ENCODE measurements around the gene CYP1A2. TPM values are rescaled to one million over a fixed set of nuclear protein-coding genes. Genes with fewer than 3 reads are reported as not detected.
A peak's percentile ranks its signal among the peaks of the same experiment; 100 is the strongest.

The CYP1A2 gene
- total and polyA plus RNA-seq, 9 of the 15 experiments (the other 6 are each of a cell fraction or from before 2014, with no cell fraction given), result not detected

DNA sequence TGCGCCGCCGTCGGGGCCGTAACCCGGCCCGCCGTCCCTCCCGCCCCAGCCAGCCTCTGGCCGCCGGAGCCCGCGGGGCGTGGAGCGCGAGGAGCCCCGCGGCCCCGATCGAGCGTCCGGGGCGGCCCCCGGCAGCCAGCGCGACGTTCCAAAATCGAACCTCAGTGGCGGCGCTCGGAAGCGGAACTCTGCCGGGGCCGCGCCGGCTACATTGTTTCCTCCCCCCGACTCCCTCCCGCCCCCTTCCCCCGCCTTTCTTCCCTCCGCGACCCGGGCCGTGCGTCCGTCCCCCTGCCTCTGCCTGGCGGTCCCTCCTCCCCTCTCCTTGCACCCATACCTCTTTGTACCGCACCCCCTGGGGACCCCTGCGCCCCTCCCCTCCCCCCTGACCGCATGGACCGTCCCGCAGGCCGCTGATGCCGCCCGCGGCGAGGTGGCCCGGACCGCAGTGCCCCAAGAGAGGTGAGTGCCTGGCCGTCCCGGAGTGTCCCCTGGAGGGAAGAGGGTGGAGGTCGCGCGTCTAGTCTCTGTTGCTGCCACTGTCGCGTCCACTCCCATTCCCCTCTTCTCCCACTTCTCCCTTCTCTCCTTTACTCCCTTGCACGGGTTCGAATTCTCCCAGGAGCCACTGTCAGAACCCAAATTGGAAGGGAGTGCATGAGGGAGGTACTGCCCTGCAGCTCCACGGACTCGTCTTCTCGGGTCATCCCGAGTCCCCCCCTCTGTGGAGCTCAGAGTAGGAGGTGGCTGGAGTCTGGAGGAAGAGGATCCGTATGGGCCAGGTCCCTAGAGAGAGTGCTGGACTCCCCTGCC, 33.8 kb downstream of the CYP1A2 start:
- Histone ChIP-seq H3K79me2 (ENCODE audit: control insufficient read depth, insufficient read depth, low read length) (peaks cover 53% of the 10 kb centered on the region), H3K36me3 (ENCODE audit: control insufficient read depth, insufficient read depth, low read length) (peaks cover 28% of the 10 kb centered on the region; the same call in 2 of the 3 replicates), H3K4me2 (ENCODE audit: insufficient read depth, low read length) (peak overlapping the region; percentile 92), H3K27me3 (ENCODE audit: control insufficient read depth in 2 of 2, insufficient read depth in 2 of 2, low read length in 2 of 2) (no peaks in the 10 kb centered on the region), H2AFZ (ENCODE audit: low read depth, low read length) (peak overlapping the region; percentile 37), H3K9me3 (replicated peaks; ENCODE audit: control insufficient read depth, insufficient read depth, low read depth, low read length) (no peaks in the 10 kb centered on the region), H3K9me1 (ENCODE audit: control insufficient read depth, insufficient read depth, low read length) (peaks cover 4% of the 10 kb centered on the region), H3K27ac (ENCODE audit: extremely low read depth, low read depth, low read length) (peak overlapping the region; percentile 69), H4K20me1 (replicated peaks; ENCODE audit: control insufficient read depth, insufficient read depth, low read length) (peaks cover 9% of the 10 kb centered on the region; the same call in 1 of the 2 replicates), H3K4me1 (replicated peaks in 1 of 2; ENCODE audit: control insufficient read depth in 2 of 2, insufficient read depth in 2 of 2, low read length in 2 of 2) (peaks cover 59 to 75% of the 10 kb centered on the region in 2 experiments), H3K4me3 (peak overlapping the region; percentile 78), H3K9ac (ENCODE audit: insufficient read depth in 1 of 2, low read depth in 2 of 2, low read length in 2 of 2) (peak overlapping the region; percentile 73 to 93)
- POLR2A ChIA-PET, result interaction anchor here (0.5 to 1.1 kb wide), 5 partner anchors 16 to 251 kb away, joined by 3 to 4 read pairs (median 3); no protein-coding TSS in a partner anchor
- ATAC-seq (peak; percentile 49), DNase-seq (ENCODE audit: extremely low read depth in 1 of 4, low spot score in 3 of 4) (peak in 2 of 4 experiments; percentile 50 to 69), FAIRE-seq (no peak)
- BruUV-seq (replicated peaks), result no TSS peak
- intact Hi-C loops (cut with micrococcal nuclease) (no loop called here), in situ Hi-C loops (cut with MboI) (no loop called here)
- CTCF ChIA-PET (ENCODE audit: low intra/inter-chr PET ratio), result interaction anchor here (1.0 kb wide), 1 partner anchor 17 kb away, joined by 3 read pairs; no protein-coding TSS in a partner anchor
- 1% methylated on average over 20 of the region's 72 CpGs for WGBS (ENCODE audit: insufficient coverage, low coverage, missing lambda C conversion rate)
- no peak for TF ChIP-seq ZBTB17 (CRISPR knock-in tag; IDR thresholded peaks at IDR 0.05)
- peak; percentile 52 for TF ChIP-seq POLR2G (IDR thresholded peaks at IDR 0.05; ENCODE audit: low read depth, low read length)
- TF ChIP-seq ARHGAP35 (IDR thresholded peaks at IDR 0.05; ENCODE audit: partially characterized antibody), result no peak
- TF ChIP-seq, protein P1, sequence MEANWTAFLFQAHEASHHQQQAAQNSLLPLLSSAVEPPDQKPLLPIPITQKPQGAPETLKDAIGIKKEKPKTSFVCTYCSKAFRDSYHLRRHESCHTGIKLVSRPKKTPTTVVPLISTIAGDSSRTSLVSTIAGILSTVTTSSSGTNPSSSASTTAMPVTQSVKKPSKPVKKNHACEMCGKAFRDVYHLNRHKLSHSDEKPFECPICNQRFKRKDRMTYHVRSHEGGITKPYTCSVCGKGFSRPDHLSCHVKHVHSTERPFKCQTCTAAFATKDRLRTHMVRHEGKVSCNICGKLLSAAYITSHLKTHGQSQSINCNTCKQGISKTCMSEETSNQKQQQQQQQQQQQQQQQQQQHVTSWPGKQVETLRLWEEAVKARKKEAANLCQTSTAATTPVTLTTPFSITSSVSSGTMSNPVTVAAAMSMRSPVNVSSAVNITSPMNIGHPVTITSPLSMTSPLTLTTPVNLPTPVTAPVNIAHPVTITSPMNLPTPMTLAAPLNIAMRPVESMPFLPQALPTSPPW (CRISPR knock-in tag; IDR thresholded peaks at IDR 0.05), result peak; percentile 85
- TF ChIP-seq BRF1 (IDR thresholded peaks at IDR 0.05; ENCODE audit: borderline replicate concordance, extremely low read depth, insufficient read length), result no peak
- TF ChIP-seq, protein P2, sequence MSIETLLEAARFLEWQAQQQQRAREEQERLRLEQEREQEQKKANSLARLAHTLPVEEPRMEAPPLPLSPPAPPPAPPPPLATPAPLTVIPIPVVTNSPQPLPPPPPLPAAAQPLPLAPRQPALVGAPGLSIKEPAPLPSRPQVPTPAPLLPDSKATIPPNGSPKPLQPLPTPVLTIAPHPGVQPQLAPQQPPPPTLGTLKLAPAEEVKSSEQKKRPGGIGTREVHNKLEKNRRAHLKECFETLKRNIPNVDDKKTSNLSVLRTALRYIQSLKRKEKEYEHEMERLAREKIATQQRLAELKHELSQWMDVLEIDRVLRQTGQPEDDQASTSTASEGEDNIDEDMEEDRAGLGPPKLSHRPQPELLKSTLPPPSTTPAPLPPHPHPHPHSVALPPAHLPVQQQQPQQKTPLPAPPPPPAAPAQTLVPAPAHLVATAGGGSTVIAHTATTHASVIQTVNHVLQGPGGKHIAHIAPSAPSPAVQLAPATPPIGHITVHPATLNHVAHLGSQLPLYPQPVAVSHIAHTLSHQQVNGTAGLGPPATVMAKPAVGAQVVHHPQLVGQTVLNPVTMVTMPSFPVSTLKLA (conservative IDR thresholded peaks at IDR 0.05), result no peak
- TF ChIP-seq HDAC6 (IDR thresholded peaks at IDR 0.05; ENCODE audit: low read depth, low read length), result no peak
- TF ChIP-seq GATAD2B (IDR thresholded peaks at IDR 0.05; ENCODE audit: borderline replicate concordance), result no peak
- TF ChIP-seq SPI1 (IDR thresholded peaks at IDR 0.05; ENCODE audit: borderline replicate concordance, low read depth, low read length), result peak; percentile 24; the same call in 1 of the 2 replicates
- TF ChIP-seq, protein P3, sequence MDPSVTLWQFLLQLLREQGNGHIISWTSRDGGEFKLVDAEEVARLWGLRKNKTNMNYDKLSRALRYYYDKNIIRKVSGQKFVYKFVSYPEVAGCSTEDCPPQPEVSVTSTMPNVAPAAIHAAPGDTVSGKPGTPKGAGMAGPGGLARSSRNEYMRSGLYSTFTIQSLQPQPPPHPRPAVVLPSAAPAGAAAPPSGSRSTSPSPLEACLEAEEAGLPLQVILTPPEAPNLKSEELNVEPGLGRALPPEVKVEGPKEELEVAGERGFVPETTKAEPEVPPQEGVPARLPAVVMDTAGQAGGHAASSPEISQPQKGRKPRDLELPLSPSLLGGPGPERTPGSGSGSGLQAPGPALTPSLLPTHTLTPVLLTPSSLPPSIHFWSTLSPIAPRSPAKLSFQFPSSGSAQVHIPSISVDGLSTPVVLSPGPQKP (CRISPR knock-in tag; IDR thresholded peaks at IDR 0.05), result no peak
- peak; percentile 77 for TF ChIP-seq RBBP5 (IDR thresholded peaks at IDR 0.05; ENCODE audit: borderline replicate concordance, insufficient read depth, low read length, poor library complexity, severe bottlenecking)
- TF ChIP-seq, protein P4, sequence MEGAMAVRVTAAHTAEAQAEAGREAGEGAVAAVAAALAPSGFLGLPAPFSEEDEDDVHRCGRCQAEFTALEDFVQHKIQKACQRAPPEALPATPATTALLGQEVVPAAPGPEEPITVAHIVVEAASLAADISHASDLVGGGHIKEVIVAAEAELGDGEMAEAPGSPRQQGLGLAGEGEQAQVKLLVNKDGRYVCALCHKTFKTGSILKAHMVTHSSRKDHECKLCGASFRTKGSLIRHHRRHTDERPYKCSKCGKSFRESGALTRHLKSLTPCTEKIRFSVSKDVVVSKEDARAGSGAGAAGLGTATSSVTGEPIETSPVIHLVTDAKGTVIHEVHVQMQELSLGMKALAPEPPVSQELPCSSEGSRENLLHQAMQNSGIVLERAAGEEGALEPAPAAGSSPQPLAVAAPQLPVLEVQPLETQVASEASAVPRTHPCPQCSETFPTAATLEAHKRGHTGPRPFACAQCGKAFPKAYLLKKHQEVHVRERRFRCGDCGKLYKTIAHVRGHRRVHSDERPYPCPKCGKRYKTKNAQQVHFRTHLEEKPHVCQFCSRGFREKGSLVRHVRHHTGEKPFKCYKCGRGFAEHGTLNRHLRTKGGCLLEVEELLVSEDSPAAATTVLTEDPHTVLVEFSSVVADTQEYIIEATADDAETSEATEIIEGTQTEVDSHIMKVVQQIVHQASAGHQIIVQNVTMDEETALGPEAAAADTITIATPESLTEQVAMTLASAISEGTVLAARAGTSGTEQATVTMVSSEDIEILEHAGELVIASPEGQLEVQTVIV (CRISPR knock-in tag; IDR thresholded peaks at IDR 0.05; ENCODE audit: borderline replicate concordance), result no peak
- 0 out of 2 replicates have a peak, but pooled peaks have one; percentile 10 for TF ChIP-seq ZFX (CRISPR knock-in tag; IDR thresholded peaks at IDR 0.05)

Measured in K562 (cell line).